Right lobe of liver (tissue), 6 donors: Measurements from ENCODE around the gene ABCA6. TPM values are rescaled to one million over a fixed set of nuclear protein-coding genes. Genes with fewer than 3 reads are reported as not detected.

Experiments used
- ATAC-seq, 4 donors: fragments of 200-7000 bp; cut with Tn5 transposase; one replicate each; pipeline ENCODE4 v1.9.1; 2020; ENCODE audit warnings: mild to moderate bottlenecking in 4 of 4, moderate library complexity in 4 of 4
- DNase-seq, 3 donors: peaks; one replicate each; pipeline ENCODE4 v3.0.0-alpha.2; 2020
- H3K27ac ChIP-seq, 3 donors: fragments of 200-600 bp; one replicate each; pipeline ENCODE4 v1.8.0; 2022
- H3K27me3 ChIP-seq, 2 donors: fragments of 200-600 bp; one replicate each; pipeline ENCODE4 v1.8.0; 2022
- H3K36me3 ChIP-seq, 4 donors: fragments of 200-600 bp; sonication (generic) in 1 of 4; one replicate each; pipeline versions ENCODE4 v1.5.1 to v1.8.0; 2017 to 2022; ENCODE audit warnings: control low read depth in 1 of 4
- H3K4me1 ChIP-seq, 4 donors: fragments of 200-600 bp; sonication (generic) in 1 of 4; one replicate each; pipeline versions ENCODE4 v1.5.1 to v1.8.0; 2017 to 2022; ENCODE audit warnings: control low read depth in 1 of 4
- H3K4me3 ChIP-seq, 3 donors: fragments of 200-600 bp; one replicate each; pipeline ENCODE4 v1.8.0; 2022
- H3K9me3 ChIP-seq, 4 donors: fragments of 200-600 bp; sonication (generic) in 1 of 4; one replicate each; pipeline versions ENCODE4 v1.5.1 to v1.8.0; 2017 to 2022; ENCODE audit warnings: control low read depth in 1 of 4
- POLR2A ChIP-seq: fragments of 450-650 bp; IDR thresholded peaks from one replicate; pipeline ENCODE4 v1.6.1; 2017; ENCODE audit warnings: antibody characterized with exemption, mild to moderate bottlenecking
- WGBS: methylation state at CpG from one replicate; pipeline ENCODE4 v1.1.6; 2018; ENCODE audit warnings: low coverage, low lambda C conversion rate; ENCODE audit not compliant: insufficient coverage; ENCODE audit errors: missing lambda C conversion rate; 5-methylcytosine and 5-hydroxymethylcytosine counted together
- intact Hi-C, 2 donors: fragments of 100-400 bp; cut with DNase I; formaldehyde crosslinking; loops; one replicate each; pipeline versions ENCODE4 v1.11.2 to v1.14.1; 2022
- long read RNA-seq: library from polyadenylated mRNA; unstranded; transcript quantifications from one replicate; pipeline ENCODE4 v2.0.0, GENCODE V29; 2019
- total RNA-seq, 6 experiments: library from RNA; depleted of rRNA in 2 of 6; stranded (reverse); fragments of >200 nt in 2 of 6; fragmentation: NEBNext Ultra II Directional in 3 of 6; extraction: Animal tissue kit (Norgen Biotek cat#: 25700) in 3 of 6; gene quantifications; one replicate each; pipeline versions ENCODE4 v1.1.0 to v1.2.4, GENCODE V29; 2016 to 2023
- TF ChIP-seq, protein P1 (sequence below), 4 donors: fragments of 200-600 bp in 3 of 4; fragments of 450-650 bp in 1 of 4; IDR thresholded peaks; one replicate each; pipeline versions ENCODE4 v1.5.1 to v1.8.0; 2016 to 2022; ENCODE audit warnings: antibody characterized with exemption in 4 of 4, mild to moderate bottlenecking in 2 of 4
- donor health status: DM: no; HTN: yes; CAD: no.
- donor health status: DM: no; HTN: no; CAD: no.
- donor health status: DM: no; HTN: no; CAD: no.
- donor health status: DM: no; HTN: yes; CAD: no.
- donor health status: DM: no; HTN: yes; CAD: no.

The ABCA6 gene, protein sequence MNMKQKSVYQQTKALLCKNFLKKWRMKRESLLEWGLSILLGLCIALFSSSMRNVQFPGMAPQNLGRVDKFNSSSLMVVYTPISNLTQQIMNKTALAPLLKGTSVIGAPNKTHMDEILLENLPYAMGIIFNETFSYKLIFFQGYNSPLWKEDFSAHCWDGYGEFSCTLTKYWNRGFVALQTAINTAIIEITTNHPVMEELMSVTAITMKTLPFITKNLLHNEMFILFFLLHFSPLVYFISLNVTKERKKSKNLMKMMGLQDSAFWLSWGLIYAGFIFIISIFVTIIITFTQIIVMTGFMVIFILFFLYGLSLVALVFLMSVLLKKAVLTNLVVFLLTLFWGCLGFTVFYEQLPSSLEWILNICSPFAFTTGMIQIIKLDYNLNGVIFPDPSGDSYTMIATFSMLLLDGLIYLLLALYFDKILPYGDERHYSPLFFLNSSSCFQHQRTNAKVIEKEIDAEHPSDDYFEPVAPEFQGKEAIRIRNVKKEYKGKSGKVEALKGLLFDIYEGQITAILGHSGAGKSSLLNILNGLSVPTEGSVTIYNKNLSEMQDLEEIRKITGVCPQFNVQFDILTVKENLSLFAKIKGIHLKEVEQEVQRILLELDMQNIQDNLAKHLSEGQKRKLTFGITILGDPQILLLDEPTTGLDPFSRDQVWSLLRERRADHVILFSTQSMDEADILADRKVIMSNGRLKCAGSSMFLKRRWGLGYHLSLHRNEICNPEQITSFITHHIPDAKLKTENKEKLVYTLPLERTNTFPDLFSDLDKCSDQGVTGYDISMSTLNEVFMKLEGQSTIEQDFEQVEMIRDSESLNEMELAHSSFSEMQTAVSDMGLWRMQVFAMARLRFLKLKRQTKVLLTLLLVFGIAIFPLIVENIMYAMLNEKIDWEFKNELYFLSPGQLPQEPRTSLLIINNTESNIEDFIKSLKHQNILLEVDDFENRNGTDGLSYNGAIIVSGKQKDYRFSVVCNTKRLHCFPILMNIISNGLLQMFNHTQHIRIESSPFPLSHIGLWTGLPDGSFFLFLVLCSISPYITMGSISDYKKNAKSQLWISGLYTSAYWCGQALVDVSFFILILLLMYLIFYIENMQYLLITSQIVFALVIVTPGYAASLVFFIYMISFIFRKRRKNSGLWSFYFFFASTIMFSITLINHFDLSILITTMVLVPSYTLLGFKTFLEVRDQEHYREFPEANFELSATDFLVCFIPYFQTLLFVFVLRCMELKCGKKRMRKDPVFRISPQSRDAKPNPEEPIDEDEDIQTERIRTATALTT (N-terminal part only)
- 100 to 1,000 TPM in 3 of 6 experiments, 10 to 100 TPM in 3; 54.7 to 155 (median 86.2) TPM for total RNA-seq
- long read RNA-seq, partial matches to known transcripts, result 17 of 23 reads
- long read RNA-seq, other reads (novel, unspliced or antisense), result 4 of 23 reads

DNA sequence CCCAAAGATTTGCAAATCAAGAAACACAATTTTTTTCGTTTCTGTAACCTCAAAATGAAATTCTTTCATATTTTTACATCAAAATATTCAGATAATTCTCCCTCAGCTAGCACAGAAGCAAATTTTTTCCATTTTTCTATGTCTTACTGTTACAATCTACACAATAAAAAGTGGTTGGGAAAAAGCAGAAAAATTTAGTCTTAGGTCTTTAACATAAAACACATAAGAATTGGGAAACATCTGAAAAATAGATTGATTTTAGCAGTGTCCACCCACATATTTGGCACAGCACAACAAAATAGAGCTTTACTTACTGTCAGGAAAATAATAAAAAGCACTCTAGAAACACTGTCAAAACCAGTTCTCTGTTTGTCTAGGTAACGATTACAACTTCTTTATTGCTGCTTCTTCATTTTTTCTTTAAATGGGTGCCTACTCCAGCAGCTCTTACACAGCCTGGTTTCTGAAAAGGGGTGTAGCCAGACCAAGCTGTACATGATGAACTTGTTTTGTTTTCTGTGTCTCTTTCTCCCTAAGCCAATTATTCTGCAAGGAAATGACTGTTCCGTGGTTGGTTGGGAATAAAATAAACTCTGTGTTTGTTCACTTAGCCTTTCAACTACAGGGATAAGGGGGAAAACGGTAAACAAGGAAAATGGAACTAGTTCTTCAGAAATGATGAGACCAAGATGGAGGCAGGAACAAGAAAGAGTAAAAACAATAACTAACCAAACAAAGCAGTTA is at the start of gene ABCA6:
Gene ABCA6 (minus strand): TSS at position 465 of the 744 bp plus-strand sequence. CDS start 1,192 bp downstream, outside the sequence.
- peak within 1 kb of the TSS; percentile 29 to 59 (median 54) for H3K4me3 ChIP-seq
- no peak for DNase-seq
- no peaks in the 10 kb centered on the region for H3K9me3 ChIP-seq
- 14% methylated on average over 4 of the region's 4 CpGs for WGBS
- intact Hi-C loops, result no loop called here
- peaks cover 0 to 14% (median 7%) of the 10 kb centered on the region in 4 donors for H3K36me3 ChIP-seq
- TF ChIP-seq POLR2A, result peak; percentile 35
- TF ChIP-seq, protein P1, sequence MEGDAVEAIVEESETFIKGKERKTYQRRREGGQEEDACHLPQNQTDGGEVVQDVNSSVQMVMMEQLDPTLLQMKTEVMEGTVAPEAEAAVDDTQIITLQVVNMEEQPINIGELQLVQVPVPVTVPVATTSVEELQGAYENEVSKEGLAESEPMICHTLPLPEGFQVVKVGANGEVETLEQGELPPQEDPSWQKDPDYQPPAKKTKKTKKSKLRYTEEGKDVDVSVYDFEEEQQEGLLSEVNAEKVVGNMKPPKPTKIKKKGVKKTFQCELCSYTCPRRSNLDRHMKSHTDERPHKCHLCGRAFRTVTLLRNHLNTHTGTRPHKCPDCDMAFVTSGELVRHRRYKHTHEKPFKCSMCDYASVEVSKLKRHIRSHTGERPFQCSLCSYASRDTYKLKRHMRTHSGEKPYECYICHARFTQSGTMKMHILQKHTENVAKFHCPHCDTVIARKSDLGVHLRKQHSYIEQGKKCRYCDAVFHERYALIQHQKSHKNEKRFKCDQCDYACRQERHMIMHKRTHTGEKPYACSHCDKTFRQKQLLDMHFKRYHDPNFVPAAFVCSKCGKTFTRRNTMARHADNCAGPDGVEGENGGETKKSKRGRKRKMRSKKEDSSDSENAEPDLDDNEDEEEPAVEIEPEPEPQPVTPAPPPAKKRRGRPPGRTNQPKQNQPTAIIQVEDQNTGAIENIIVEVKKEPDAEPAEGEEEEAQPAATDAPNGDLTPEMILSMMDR (IDR thresholded peaks at IDR 0.05), result no peak
- no peaks in the 10 kb centered on the region for H3K27me3 ChIP-seq
- H3K4me1 ChIP-seq, result peaks cover 0 to 22% (median 11%) of the 10 kb centered on the region in 4 donors
- peak within 1 kb of the TSS; percentile 71 to 97 (median 84) for H3K27ac ChIP-seq
- ATAC-seq, result peak; percentile 81 to 93 (median 88)

DNA sequence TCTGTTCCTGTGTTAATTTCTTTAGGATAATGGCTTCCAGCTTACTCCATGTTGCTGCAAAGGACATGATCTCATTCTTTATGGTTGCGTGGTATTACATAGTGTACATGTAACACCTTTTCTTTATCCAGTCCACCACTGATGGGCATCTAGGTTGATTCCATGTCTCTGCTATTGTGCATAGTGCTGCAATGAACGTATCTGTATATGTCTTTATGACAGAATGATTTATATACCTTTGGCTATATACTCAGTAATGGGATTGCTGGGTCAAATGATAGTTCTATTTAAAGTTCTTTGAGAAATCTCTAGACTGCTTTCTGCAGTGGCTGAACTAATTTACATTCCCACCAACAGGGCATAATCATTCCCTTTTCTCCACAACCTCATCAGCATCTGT is 47.1 kb upstream of the ABCA6 start:
- no peak overlapping the region for H3K4me3 ChIP-seq
- no peak for DNase-seq
- no peak for ATAC-seq
- peaks cover 0 to 10% (median 0%) of the 10 kb centered on the region in 4 donors for H3K36me3 ChIP-seq
- intact Hi-C loops, result no loop called here
- H3K27me3 ChIP-seq, result no peaks in the 10 kb centered on the region
- no peaks in the 10 kb centered on the region for H3K9me3 ChIP-seq
- TF ChIP-seq, protein P1 (IDR thresholded peaks at IDR 0.05), result no peak
- no peak for TF ChIP-seq POLR2A
- WGBS, result 100% methylated on average over 2 of the region's 2 CpGs
- H3K4me1 ChIP-seq, result no peaks in the 10 kb centered on the region
- H3K27ac ChIP-seq, result no peak overlapping the region

DNA sequence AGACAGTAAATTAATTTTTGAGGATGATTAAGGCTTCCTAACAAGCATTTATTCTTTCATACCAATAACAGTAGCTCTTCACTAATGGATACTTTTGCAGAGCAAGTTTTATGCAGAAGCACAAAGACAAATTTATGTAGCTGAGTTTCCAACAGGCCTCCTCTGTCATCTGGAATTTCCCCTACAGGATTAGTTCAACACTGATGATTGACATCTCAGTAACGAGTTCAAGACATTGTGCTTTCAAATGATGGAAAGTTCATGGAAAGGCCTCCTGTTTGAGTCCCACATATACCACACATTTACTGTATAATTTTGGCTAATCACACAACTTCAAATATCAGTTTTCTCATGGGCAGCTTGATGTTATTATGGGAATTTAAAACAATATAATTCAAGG is 46.4 kb upstream of the ABCA6 start:
- 90% methylated on average over 1 of the region's 1 CpG for WGBS
- Histone ChIP-seq H3K27ac (no peak overlapping the region), H3K4me1 (no peaks in the 10 kb centered on the region), H3K9me3 (no peaks in the 10 kb centered on the region), H3K27me3 (no peaks in the 10 kb centered on the region), H3K4me3 (no peak overlapping the region), H3K36me3 (peaks cover 0 to 7% (median 0%) of the 10 kb centered on the region in 4 donors)
- DNase-seq (no peak), ATAC-seq (no peak)
- TF ChIP-seq, protein P1 (IDR thresholded peaks at IDR 0.05), result no peak
- no peak for TF ChIP-seq POLR2A
- intact Hi-C loops, result no loop called here
